Stimulated activated CD8-positive, alpha-beta memory T cell treated with anti-CD3 and anti-CD28 coated beads, Interleukin-4, amount 100 ng/mL, for 48 hours (primary cell): ENCODE measurements around the gene TSPAN15.
A peak's percentile ranks its signal among the peaks of the same experiment; 100 is the strongest.

ENCODE experiments used
- DNase-seq: peaks from one replicate; pipeline ENCODE4 v3.0.0-alpha.2; 2020

Gene TSPAN15

GRCh38 chr10:69451209-69451783 lies at the start of gene TSPAN15:
TSPAN15 (plus strand) TSS chr10:69451465; CDS start chr10:69451595, 130 bp downstream.
- DNase-seq, result peak; percentile 84

GRCh38 chr10:69402386-69402785 lies 48.9 kb upstream of the TSPAN15 start:
- no peak for DNase-seq

GRCh38 chr10:69403066-69403465 lies 48.2 kb upstream of the TSPAN15 start:
- DNase-seq, result no peak

- DNase-seq, result no peak
Observed at GRCh38 chr10:69403519-69403918, 47.7 kb upstream of the TSPAN15 start.

GRCh38 chr10:69404786-69405185 lies 46.5 kb upstream of the TSPAN15 start:
- DNase-seq, result no peak

- DNase-seq, result no peak
Observed at GRCh38 chr10:69405221-69405620, 46.0 kb upstream of the TSPAN15 start.

GRCh38 chr10:69406302-69406811 lies 44.9 kb upstream of the TSPAN15 start:
- no peak for DNase-seq

GRCh38 chr10:69406816-69407580 lies 44.3 kb upstream of the TSPAN15 start:
- no peak for DNase-seq

GRCh38 chr10:69407621-69408301 lies 43.5 kb upstream of the TSPAN15 start:
- peak; percentile 46 for DNase-seq

GRCh38 chr10:69408318-69409175 lies 42.7 kb upstream of the TSPAN15 start:
- peak; percentile 92 for DNase-seq

GRCh38 chr10:69409176-69409495 lies 42.1 kb upstream of the TSPAN15 start:
- no peak for DNase-seq

- DNase-seq, result no peak
Observed at GRCh38 chr10:69409968-69410367, 41.3 kb upstream of the TSPAN15 start.

- no peak for DNase-seq
Observed at GRCh38 chr10:69410487-69410886, 40.8 kb upstream of the TSPAN15 start.

- DNase-seq, result no peak
Observed at GRCh38 chr10:69411476-69411875, 39.8 kb upstream of the TSPAN15 start.

GRCh38 chr10:69412232-69412790 lies 39.0 kb upstream of the TSPAN15 start:
- DNase-seq, result no peak

GRCh38 chr10:69413221-69413865 lies 37.9 kb upstream of the TSPAN15 start:
- DNase-seq, result peak; percentile 62

- DNase-seq, result no peak
Observed at GRCh38 chr10:69414036-69415018, 36.9 kb upstream of the TSPAN15 start.

GRCh38 chr10:69415049-69415448 lies 36.2 kb upstream of the TSPAN15 start:
- DNase-seq, result no peak

- no peak for DNase-seq
Observed at GRCh38 chr10:69415951-69416350, 35.3 kb upstream of the TSPAN15 start.

GRCh38 chr10:69416695-69417094 lies 34.6 kb upstream of the TSPAN15 start, which contains the start of gene TACR2:
TACR2 (minus strand) TSS chr10:69416918; CDS start chr10:69416323, 595 bp downstream.
- DNase-seq, result no peak

- DNase-seq, result no peak
Observed at GRCh38 chr10:69417542-69417941, 33.7 kb upstream of the TSPAN15 start.
